DOHH2 (cell line): Measurements from ENCODE around the gene PKD2L1.

ENCODE experiments used
- EZH2phosphoT487 ChIP-seq: fragments of 200-600 bp; sonication (generic); IDR thresholded peaks from 2 replicates; pipeline ENCODE4 v1.6.1; 2017; ENCODE audit warnings: borderline replicate concordance, mild to moderate bottlenecking, antibody characterized with exemption, low read length, moderate library complexity, mixed read lengths
- TF ChIP-seq, protein P1 (sequence below): fragments of 200-600 bp; sonication (generic); IDR thresholded peaks from one replicate; pipeline ENCODE4 v1.5.1; 2014; ENCODE audit warnings: antibody characterized with exemption, mild to moderate bottlenecking, low read depth, low read length; ENCODE audit not compliant: poor library complexity, severe bottlenecking

DNA sequence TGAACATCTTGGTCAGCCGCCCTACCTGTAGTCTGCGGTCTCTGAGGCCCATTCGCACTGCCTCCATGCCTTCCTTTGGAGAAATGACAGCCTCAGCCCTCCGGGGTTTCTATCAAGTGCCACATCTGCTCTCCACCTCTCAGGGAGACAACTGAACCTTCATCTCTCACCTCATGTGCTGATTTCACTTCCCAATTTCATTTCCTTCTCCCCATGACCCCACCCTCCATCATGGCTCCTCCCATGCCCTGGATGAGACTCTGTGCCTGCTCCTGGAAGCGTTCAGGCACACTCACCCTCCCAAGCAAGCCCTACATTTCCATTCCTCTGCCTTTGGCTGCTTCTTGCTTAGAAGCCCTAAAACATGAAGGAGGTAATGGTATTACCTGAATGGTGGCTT, 9.2 kb upstream of the PKD2L1 start:
- TF ChIP-seq, protein P1, sequence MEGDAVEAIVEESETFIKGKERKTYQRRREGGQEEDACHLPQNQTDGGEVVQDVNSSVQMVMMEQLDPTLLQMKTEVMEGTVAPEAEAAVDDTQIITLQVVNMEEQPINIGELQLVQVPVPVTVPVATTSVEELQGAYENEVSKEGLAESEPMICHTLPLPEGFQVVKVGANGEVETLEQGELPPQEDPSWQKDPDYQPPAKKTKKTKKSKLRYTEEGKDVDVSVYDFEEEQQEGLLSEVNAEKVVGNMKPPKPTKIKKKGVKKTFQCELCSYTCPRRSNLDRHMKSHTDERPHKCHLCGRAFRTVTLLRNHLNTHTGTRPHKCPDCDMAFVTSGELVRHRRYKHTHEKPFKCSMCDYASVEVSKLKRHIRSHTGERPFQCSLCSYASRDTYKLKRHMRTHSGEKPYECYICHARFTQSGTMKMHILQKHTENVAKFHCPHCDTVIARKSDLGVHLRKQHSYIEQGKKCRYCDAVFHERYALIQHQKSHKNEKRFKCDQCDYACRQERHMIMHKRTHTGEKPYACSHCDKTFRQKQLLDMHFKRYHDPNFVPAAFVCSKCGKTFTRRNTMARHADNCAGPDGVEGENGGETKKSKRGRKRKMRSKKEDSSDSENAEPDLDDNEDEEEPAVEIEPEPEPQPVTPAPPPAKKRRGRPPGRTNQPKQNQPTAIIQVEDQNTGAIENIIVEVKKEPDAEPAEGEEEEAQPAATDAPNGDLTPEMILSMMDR, result no peak
- TF ChIP-seq EZH2phosphoT487, result no peak
